Measurements from ENCODE around the gene RAB3C.

DNA sequence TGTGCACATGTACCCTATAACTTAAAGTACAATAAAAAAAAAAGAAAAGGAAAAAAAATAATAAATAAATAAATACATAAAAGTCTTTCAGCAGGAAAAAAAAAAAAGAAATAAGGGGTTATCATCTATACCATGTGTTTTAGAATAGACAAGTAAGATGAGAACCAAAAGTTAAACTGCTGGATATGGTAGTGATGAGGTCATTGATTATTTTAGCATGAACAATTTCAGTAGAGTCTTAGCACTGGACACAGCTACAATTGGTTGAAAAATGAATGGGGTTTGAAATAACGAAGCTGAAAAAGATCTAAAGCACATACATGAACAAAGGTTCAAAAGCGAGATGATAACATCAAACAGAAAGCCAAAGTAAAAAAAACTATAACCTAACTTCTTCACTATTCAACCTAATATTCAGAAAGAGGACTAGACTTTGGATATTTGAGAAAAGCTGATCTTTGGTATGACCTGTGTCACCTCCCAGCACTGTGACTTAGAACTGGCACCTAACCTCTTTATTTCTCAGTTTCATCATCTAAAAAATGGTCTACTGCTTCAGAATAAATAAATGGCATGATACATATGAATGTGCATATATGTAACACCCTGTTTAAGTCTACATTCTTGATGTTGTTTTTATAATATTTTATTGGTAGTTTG, 133.3 kb downstream of the RAB3C start:
- TF ChIP-seq, protein P1, sequence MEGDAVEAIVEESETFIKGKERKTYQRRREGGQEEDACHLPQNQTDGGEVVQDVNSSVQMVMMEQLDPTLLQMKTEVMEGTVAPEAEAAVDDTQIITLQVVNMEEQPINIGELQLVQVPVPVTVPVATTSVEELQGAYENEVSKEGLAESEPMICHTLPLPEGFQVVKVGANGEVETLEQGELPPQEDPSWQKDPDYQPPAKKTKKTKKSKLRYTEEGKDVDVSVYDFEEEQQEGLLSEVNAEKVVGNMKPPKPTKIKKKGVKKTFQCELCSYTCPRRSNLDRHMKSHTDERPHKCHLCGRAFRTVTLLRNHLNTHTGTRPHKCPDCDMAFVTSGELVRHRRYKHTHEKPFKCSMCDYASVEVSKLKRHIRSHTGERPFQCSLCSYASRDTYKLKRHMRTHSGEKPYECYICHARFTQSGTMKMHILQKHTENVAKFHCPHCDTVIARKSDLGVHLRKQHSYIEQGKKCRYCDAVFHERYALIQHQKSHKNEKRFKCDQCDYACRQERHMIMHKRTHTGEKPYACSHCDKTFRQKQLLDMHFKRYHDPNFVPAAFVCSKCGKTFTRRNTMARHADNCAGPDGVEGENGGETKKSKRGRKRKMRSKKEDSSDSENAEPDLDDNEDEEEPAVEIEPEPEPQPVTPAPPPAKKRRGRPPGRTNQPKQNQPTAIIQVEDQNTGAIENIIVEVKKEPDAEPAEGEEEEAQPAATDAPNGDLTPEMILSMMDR (IDR thresholded peaks at IDR 0.05) = no peak
- no peak for TF ChIP-seq SP1 (CRISPR knock-in tag; conservative IDR thresholded peaks at IDR 0.05)
- no peak for TF ChIP-seq CREB1 (CRISPR knock-in tag; IDR thresholded peaks at IDR 0.05)
- TF ChIP-seq, protein P2, sequence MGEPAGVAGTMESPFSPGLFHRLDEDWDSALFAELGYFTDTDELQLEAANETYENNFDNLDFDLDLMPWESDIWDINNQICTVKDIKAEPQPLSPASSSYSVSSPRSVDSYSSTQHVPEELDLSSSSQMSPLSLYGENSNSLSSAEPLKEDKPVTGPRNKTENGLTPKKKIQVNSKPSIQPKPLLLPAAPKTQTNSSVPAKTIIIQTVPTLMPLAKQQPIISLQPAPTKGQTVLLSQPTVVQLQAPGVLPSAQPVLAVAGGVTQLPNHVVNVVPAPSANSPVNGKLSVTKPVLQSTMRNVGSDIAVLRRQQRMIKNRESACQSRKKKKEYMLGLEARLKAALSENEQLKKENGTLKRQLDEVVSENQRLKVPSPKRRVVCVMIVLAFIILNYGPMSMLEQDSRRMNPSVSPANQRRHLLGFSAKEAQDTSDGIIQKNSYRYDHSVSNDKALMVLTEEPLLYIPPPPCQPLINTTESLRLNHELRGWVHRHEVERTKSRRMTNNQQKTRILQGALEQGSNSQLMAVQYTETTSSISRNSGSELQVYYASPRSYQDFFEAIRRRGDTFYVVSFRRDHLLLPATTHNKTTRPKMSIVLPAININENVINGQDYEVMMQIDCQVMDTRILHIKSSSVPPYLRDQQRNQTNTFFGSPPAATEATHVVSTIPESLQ (CRISPR knock-in tag; IDR thresholded peaks at IDR 0.05) = no peak
- TF ChIP-seq FOXP1 (CRISPR knock-in tag; IDR thresholded peaks at IDR 0.05; ENCODE audit: borderline replicate concordance) = no peak
- no peak for TF ChIP-seq SOX15 (CRISPR knock-in tag; IDR thresholded peaks at IDR 0.05)
- TF ChIP-seq JUN (CRISPR knock-in tag; IDR thresholded peaks at IDR 0.05) = no peak
- no peak for TF ChIP-seq TP53 (CRISPR knock-in tag; IDR thresholded peaks at IDR 0.05)
- TF ChIP-seq, protein P3, sequence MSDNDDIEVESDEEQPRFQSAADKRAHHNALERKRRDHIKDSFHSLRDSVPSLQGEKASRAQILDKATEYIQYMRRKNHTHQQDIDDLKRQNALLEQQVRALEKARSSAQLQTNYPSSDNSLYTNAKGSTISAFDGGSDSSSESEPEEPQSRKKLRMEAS (CRISPR knock-in tag; IDR thresholded peaks at IDR 0.05) = no peak
- TF ChIP-seq ZNF232 (CRISPR knock-in tag; IDR thresholded peaks at IDR 0.05) = no peak
- no peak for TF ChIP-seq NFE2L1 (CRISPR knock-in tag; IDR thresholded peaks at IDR 0.05)
- TF ChIP-seq ZNF121 (CRISPR knock-in tag; IDR thresholded peaks at IDR 0.05) = no peak
- TF ChIP-seq, protein P4, sequence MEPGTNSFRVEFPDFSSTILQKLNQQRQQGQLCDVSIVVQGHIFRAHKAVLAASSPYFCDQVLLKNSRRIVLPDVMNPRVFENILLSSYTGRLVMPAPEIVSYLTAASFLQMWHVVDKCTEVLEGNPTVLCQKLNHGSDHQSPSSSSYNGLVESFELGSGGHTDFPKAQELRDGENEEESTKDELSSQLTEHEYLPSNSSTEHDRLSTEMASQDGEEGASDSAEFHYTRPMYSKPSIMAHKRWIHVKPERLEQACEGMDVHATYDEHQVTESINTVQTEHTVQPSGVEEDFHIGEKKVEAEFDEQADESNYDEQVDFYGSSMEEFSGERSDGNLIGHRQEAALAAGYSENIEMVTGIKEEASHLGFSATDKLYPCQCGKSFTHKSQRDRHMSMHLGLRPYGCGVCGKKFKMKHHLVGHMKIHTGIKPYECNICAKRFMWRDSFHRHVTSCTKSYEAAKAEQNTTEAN (CRISPR knock-in tag; IDR thresholded peaks at IDR 0.05) = no peak
- TF ChIP-seq, protein P5, sequence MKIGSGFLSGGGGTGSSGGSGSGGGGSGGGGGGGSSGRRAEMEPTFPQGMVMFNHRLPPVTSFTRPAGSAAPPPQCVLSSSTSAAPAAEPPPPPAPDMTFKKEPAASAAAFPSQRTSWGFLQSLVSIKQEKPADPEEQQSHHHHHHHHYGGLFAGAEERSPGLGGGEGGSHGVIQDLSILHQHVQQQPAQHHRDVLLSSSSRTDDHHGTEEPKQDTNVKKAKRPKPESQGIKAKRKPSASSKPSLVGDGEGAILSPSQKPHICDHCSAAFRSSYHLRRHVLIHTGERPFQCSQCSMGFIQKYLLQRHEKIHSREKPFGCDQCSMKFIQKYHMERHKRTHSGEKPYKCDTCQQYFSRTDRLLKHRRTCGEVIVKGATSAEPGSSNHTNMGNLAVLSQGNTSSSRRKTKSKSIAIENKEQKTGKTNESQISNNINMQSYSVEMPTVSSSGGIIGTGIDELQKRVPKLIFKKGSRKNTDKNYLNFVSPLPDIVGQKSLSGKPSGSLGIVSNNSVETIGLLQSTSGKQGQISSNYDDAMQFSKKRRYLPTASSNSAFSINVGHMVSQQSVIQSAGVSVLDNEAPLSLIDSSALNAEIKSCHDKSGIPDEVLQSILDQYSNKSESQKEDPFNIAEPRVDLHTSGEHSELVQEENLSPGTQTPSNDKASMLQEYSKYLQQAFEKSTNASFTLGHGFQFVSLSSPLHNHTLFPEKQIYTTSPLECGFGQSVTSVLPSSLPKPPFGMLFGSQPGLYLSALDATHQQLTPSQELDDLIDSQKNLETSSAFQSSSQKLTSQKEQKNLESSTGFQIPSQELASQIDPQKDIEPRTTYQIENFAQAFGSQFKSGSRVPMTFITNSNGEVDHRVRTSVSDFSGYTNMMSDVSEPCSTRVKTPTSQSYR (CRISPR knock-in tag; IDR thresholded peaks at IDR 0.05) = no peak
